CD4-positive, alpha-beta T cell treated with Interleukin-4 for 4 hours (primary cell): ENCODE measurements around the gene ANKS6.

ENCODE experiments used
- DNase-seq: peaks from one replicate; pipeline ENCODE4 v3.0.0-alpha.2; 2020

Gene ANKS6

GRCh38 chr9:98728500-98728899 is 67.9 kb downstream of the ANKS6 start:
- DNase-seq, result no peak

GRCh38 chr9:98727428-98727827 is 68.9 kb downstream of the ANKS6 start:
- no peak for DNase-seq

GRCh38 chr9:98726735-98727134 is 69.6 kb downstream of the ANKS6 start:
- peak; percentile 2 for DNase-seq

- no peak for DNase-seq
These were observed 71.4 kb downstream of the ANKS6 start for GRCh38 chr9:98724810-98725530.

GRCh38 chr9:98721643-98722042 is 74.7 kb downstream of the ANKS6 start:
- DNase-seq, result no peak

GRCh38 chr9:98720402-98720801 is 76.0 kb downstream of the ANKS6 start:
- no peak for DNase-seq

- DNase-seq, result no peak
These were observed 77.3 kb downstream of the ANKS6 start for GRCh38 chr9:98719055-98719454.

GRCh38 chr9:98714833-98715232 is 81.5 kb downstream of the ANKS6 start:
- DNase-seq, result no peak

GRCh38 chr9:98712987-98713386 is 83.4 kb downstream of the ANKS6 start:
- DNase-seq, result no peak

GRCh38 chr9:98709968-98710965 is 86.1 kb downstream of the ANKS6 start:
- DNase-seq, result no peak

GRCh38 chr9:98708933-98709911 is 87.1 kb downstream of the ANKS6 start, which contains the start of gene GABBR2:
Gene GABBR2 (minus strand): TSS chr9:98708935. CDS start chr9:98708737, 198 bp downstream.
- no peak for DNase-seq

- DNase-seq, result no peak
These were observed 88.0 kb downstream of the ANKS6 start for GRCh38 chr9:98708103-98708932.

GRCh38 chr9:98707166-98708102 is 88.9 kb downstream of the ANKS6 start:
- DNase-seq, result no peak

- no peak for DNase-seq
These were observed 89.6 kb downstream of the ANKS6 start for GRCh38 chr9:98706651-98707165.

GRCh38 chr9:98702835-98703380 is 93.4 kb downstream of the ANKS6 start:
- DNase-seq, result no peak

GRCh38 chr9:98702340-98702739 is 94.0 kb downstream of the ANKS6 start:
- DNase-seq, result no peak

- DNase-seq, result no peak
These were observed 94.8 kb downstream of the ANKS6 start for GRCh38 chr9:98701576-98701975.

GRCh38 chr9:98700801-98701200 is 95.6 kb downstream of the ANKS6 start:
- no peak for DNase-seq

GRCh38 chr9:98698856-98699255 is 97.5 kb downstream of the ANKS6 start:
- no peak for DNase-seq

- DNase-seq, result no peak
These were observed 101.4 kb downstream of the ANKS6 start for GRCh38 chr9:98694943-98695342.
